ENCODE results near the gene PSMB4. TPM values are rescaled to one million over a fixed set of nuclear protein-coding genes. Genes with fewer than 3 reads are reported as not detected.

Gene PSMB4
- total and polyA plus RNA-seq, 8 donors: 61.9 to 217 (median 102) TPM

DNA sequence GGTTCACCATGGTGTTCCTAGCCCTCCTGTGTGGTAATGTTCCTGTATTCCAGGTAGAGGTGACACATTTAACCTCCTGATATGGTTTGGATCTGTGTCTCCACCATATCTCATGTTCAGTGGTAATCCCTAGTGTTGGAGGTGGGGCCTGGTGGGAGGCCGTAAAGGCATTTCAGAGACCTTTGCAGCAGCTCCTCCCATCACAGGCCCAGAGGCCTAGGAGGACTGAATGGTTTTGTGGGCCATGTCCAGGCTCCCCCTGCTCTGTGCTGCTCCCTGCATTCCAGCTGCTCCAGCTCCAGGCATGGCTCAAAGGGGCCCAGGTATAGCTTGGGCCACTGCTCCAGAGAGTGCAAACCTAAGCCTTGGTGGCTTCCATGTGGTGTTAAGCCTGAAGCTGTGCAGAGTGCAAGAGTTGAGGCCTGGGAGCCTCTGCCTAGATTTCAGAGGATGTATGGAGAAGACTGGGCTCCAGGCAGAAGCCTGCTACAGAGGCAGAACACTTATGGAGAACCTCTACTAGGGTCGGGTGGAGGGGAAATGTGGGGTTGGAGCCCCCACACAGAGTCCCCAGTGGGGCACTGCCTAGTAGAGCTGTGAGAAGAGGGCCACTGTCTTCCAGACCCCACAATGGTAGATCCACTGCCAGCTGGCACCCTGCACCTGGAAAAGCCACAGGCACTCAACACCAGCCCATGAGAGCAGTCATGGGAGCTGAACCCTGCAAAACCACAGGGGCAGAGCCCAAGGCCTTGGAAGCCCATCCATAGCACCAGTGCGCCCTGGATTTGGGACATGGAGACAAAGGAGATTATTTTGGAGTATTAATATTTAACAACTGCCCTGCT lies 36.8 kb upstream of the PSMB4 start:
- intact Hi-C loops (cut with DNase I): no loop called here
- H3K27ac ChIP-seq: no peak overlapping the region
- H3K9me3 ChIP-seq: no peaks in the 10 kb centered on the region
- whole genome bisulfite sequencing, 2 donors: 94 to 100% methylated on average over 3 of the region's 3 CpGs
- DNase-seq (no peak), ATAC-seq (no peak), FAIRE-seq (no peak)
- TF ChIP-seq, protein P1, sequence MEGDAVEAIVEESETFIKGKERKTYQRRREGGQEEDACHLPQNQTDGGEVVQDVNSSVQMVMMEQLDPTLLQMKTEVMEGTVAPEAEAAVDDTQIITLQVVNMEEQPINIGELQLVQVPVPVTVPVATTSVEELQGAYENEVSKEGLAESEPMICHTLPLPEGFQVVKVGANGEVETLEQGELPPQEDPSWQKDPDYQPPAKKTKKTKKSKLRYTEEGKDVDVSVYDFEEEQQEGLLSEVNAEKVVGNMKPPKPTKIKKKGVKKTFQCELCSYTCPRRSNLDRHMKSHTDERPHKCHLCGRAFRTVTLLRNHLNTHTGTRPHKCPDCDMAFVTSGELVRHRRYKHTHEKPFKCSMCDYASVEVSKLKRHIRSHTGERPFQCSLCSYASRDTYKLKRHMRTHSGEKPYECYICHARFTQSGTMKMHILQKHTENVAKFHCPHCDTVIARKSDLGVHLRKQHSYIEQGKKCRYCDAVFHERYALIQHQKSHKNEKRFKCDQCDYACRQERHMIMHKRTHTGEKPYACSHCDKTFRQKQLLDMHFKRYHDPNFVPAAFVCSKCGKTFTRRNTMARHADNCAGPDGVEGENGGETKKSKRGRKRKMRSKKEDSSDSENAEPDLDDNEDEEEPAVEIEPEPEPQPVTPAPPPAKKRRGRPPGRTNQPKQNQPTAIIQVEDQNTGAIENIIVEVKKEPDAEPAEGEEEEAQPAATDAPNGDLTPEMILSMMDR (IDR thresholded peaks at IDR 0.05): no peak
- H3K4me3 ChIP-seq: no peak overlapping the region
- no peaks in the 10 kb centered on the region for H3K4me1 ChIP-seq
- no peaks in the 10 kb centered on the region for H3K27me3 ChIP-seq
- H3K36me3 ChIP-seq: peaks cover 0 to 9% (median 0%) of the 10 kb centered on the region in 3 donors

DNA sequence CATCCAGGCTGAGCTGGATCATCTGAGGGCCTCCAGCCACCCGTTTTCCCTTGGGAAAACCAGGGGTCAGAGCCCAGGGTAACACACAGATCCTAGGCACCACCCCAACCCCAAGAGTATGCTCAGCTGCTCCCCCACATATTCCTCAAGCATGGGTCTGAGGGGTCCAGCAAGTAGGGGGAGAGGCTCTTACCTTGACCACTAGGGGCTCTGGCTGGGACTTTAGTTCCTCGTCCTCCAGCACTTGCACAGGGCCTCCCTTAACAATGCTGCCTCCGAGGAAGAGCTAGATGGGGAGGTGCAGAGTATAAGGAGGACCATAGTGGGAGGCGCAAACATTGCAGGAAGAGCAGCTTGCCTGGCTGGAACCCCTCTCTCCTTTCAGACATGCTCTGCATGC lies 34.4 kb upstream of the PSMB4 start:
- DNase-seq: no peak
- Histone ChIP-seq H3K27me3 (no peaks in the 10 kb centered on the region), H3K36me3 (peaks cover 0 to 9% (median 0%) of the 10 kb centered on the region in 3 donors), H3K4me3 (no peak overlapping the region), H3K27ac (no peak overlapping the region), H3K9me3 (no peaks in the 10 kb centered on the region), H3K4me1 (no peaks in the 10 kb centered on the region)
- TF ChIP-seq, protein P1 (IDR thresholded peaks at IDR 0.05): no peak
- no peak for FAIRE-seq
- no peak for ATAC-seq
- intact Hi-C loops (cut with DNase I): no loop called here
- 91 to 93% methylated on average over 4 of the region's 4 CpGs for WGBS, 2 donors

DNA sequence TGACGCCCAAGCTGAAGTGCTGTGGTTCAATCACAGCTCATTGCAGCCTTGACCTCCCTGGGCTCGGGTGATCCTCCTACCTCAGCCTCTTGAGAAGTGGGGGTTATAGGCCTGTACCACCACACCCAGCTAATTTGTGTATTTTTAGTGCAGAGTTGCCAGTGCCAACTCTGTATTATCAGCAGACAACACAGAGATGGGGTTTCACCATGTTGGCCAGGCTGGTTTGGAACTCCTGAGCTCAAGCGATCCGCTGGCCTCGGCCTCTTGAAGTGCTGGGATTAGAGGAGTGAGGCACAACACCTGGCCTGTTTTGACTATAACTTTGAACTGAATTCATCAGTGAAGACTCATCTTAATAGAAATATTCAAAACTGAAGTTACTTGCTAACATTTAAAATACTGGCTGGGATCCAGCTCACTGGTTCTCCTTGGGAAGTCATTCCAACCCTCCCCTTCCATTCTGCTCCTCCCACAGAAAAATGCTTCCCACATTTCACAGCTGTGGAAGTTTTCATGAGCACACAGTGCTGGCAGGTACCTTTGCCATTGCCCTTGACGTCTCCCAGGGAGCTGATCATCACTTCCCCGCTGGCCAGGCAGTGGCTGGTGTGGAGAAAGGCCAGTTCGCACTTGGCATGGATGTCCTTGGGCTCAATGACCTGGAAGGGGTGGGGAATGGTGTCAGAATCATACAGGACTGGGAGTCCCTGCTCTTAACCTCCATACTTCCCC lies 31.5 kb upstream of the PSMB4 start:
- no peak overlapping the region for H3K4me3 ChIP-seq
- DNase-seq (peak in 4 of 6 donors; percentile 23 to 52 (median 44)), ATAC-seq (no peak), FAIRE-seq (no peak)
- no peaks in the 10 kb centered on the region for H3K9me3 ChIP-seq
- no peak overlapping the region for H3K27ac ChIP-seq
- WGBS, 2 donors: 66 to 69% methylated on average over 8 of the region's 8 CpGs
- peaks cover 13 to 21% (median 13%) of the 10 kb centered on the region in 3 donors for H3K4me1 ChIP-seq
- intact Hi-C loops (cut with DNase I): no loop called here
- H3K27me3 ChIP-seq: no peaks in the 10 kb centered on the region
- H3K36me3 ChIP-seq: peaks cover 0 to 9% (median 0%) of the 10 kb centered on the region in 3 donors
- TF ChIP-seq, protein P1 (IDR thresholded peaks at IDR 0.05): no peak

DNA sequence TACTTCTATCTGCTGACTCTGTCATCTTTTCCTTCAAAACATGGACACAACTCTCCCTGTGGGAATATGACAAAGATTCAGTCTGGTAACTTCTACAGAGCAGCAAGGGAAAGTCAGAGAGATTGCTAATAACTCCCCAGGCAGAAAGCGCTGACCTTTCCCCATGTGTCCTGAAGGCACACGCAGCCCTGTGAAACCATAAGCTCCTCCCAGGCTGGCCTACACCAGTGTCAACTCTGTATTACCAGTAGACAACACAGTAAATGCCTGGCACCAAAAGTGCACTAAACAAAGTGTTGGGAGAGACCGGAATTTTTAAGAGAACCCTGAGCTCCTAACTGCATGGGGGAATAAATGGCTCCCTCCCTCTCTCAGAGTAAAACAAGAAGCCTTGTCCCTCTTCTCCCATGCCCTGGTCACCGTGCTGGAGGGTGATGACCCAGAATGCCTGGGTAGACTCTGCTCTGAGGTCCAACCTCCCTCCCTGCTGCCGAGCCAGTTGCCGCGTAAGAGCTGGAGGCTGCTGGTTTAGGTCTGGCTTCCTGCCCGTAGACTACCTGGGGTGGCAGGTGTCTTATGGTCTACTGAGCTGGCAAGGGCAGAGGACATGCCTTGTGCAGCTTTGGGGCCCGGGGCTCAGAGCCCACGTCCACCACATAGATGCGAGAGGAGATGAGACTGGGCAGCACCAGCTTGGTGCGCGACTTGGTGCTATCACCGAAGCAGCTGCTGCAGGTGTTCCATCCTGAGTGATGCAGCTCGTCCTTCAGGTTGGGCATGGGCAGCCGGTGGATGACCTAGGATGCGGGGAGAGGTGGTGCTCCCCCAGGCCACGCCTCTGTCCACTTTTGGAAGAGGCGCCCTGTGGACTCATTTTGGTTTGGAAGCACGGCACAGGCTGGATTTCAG lies 30.7 kb upstream of the PSMB4 start:
- intact Hi-C loops (cut with DNase I): no loop called here
- ATAC-seq (no peak), FAIRE-seq (no peak), DNase-seq (peak in 1 of 6 donors; percentile 56)
- 91 to 95% methylated on average over 18 to 20 of the region's 20 CpGs for WGBS, 2 donors
- peaks cover 0 to 9% (median 0%) of the 10 kb centered on the region in 3 donors for H3K36me3 ChIP-seq
- peaks cover 13 to 21% (median 15%) of the 10 kb centered on the region in 3 donors for H3K4me1 ChIP-seq
- no peaks in the 10 kb centered on the region for H3K27me3 ChIP-seq
- no peak overlapping the region for H3K27ac ChIP-seq
- H3K9me3 ChIP-seq: no peaks in the 10 kb centered on the region
- TF ChIP-seq, protein P1 (IDR thresholded peaks at IDR 0.05): no peak
- no peak overlapping the region for H3K4me3 ChIP-seq
